Stimulated activated CD4-positive, alpha-beta T cell treated with anti-CD3 and anti-CD28 coated beads, Interleukin-12 subunit alpha, Interleukin-12 subunit beta, amount 100 ng/mL, for 48 hours (primary cell): Measurements from ENCODE around the gene LNX1.

Experiments used
- DNase-seq, 3 donors: peaks; one replicate each; pipeline ENCODE4 v3.0.0-alpha.2; 2020; ENCODE audit warnings: low read depth in 2 of 3, low spot score in 1 of 3

Gene LNX1

GRCh38 chr4:53574528-53574927 lies 16.8 kb downstream of the LNX1 start:
- DNase-seq = no peak

GRCh38 chr4:53573696-53574095 lies 17.6 kb downstream of the LNX1 start:
- no peak for DNase-seq

GRCh38 chr4:53572600-53572994 lies 18.7 kb downstream of the LNX1 start:
- DNase-seq = no peak

DNA sequence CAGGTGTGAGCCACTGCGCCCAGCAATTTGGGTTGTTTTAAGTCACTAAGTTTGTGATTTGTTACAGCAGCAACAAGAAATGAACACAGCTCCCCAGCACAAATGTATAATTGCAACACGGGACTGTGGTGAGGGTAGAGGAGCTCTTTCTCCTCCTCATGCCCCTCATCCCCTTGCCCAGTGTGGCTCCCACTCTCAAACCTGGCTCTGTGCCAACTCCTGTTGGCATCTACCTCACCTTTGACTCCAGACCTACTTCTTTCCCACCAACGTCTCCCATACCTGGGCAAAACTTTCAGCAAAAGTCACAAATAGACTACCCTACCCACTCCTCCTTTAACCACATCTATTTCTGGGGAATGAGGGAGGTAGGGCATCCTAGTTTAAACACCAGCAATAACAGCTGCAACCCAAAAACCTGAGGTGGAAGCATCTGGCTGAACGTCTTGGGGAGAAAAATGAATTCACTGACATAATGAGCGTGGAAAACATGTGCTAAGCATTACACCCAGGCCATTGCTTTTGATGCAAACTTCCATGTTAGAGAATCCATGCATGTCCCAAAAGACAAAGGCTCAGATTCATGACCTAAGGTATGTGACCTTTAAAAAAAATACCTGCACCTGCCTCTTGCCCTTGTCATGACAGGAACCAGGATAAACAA lies 19.2 kb downstream of the LNX1 start:
- DNase-seq = no peak

GRCh38 chr4:53563824-53564223 lies 27.5 kb downstream of the LNX1 start:
- peak; percentile 5 to 13 (median 7) for DNase-seq

GRCh38 chr4:53562409-53562808 lies 28.9 kb downstream of the LNX1 start:
- DNase-seq = no peak

GRCh38 chr4:53559021-53559620 lies 32.2 kb downstream of the LNX1 start:
- DNase-seq = no peak

DNA sequence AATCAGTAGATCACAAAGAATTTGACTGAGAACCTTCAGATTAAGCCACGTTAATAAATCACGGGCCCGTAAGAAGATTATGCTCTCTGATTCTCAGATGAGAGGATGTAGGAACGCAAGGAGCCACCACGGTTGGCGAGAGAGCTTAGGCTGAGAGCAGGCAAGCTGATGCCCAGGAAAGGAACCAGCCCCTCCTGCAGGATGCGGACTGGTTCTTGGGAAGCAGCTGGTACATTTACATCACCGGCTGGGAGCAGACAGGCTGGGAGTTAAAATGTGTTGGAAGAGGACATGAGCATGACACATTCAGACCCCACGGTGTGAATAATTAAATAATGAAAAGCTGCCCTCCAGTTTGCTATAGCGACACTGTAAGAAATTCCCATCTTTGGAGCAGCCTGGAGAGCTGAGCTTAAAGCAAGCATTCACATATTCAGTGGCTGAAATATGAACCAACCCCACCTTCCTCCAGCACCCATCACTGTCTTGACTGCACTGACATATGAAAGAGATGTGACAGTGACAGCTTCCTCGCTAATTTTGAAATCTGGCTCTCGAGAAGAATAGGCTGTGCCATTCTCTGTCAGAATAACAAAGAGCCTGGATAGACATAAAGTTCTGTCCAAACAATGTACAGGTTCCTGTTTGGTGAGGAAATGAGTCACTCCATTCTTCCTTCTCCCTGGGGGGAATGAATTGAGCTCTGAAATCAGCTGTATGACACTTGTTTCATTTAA lies 33.1 kb downstream of the LNX1 start:
- DNase-seq = no peak

- DNase-seq = no peak
Measured at GRCh38 chr4:53557669-53558064, 33.6 kb downstream of the LNX1 start.

DNA sequence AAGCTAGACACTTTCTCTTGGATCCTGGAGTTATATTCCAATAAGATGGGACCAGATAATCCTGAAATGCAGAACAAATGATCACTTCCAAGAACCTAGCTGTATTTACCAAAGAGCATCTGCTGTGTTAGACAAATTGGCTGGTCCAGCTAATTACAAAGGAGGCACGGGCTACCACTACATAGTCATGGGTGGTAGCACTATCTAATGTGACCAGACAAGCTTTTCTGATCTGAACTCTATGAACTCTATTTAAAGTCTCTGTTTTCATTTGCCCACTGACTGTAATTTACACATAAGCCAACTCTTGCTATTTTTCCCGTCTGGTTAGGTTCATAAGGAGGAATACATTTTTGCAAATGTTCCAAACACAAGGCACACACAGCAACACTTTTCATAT lies 34.6 kb downstream of the LNX1 start:
- DNase-seq = no peak

DNA sequence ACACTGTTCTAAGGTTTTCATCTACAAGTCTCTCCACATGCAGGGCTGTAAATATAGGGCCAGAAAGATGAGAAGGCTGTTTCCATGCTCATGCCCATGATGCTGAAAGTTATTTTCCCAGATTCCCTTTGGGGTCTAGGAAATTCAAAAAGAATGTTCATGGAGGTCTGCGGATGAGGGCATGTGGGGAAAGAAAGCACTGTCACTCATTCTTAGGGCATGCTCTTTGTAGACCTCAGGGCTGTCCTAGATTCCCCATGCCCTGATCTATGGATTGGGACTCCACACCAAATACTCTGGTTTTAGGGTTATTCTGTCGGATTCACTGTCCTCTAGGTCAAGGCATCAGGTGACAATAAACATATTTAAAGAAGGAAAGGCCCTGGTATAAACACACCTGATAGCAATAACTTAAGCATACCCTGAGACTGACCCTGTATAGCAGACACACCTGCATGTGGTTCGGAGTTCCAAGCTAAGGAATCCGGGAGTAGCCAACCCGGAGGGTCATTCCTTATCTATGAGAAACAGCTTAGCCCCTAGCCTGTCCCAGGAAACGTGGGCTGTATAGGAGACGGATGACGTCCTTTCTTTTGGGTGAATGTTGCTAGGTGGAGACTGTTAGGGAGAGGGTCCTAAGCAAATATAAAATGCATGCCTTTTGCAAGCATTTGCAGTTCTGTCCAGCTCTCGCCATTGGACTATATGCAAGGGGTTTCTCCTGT lies 37.6 kb downstream of the LNX1 start:
- DNase-seq = no peak

- no peak for DNase-seq
Measured at GRCh38 chr4:53552711-53553110, 38.6 kb downstream of the LNX1 start.

GRCh38 chr4:53551958-53552357 lies 39.3 kb downstream of the LNX1 start:
- DNase-seq = no peak

GRCh38 chr4:53551281-53551864 lies 39.9 kb downstream of the LNX1 start:
- DNase-seq = no peak

- DNase-seq = no peak
Measured at GRCh38 chr4:53548662-53549061, 42.6 kb downstream of the LNX1 start.

- DNase-seq = no peak
Measured at GRCh38 chr4:53547983-53548382, 43.3 kb downstream of the LNX1 start.

GRCh38 chr4:53545942-53546581 lies 45.2 kb downstream of the LNX1 start:
- no peak for DNase-seq

DNA sequence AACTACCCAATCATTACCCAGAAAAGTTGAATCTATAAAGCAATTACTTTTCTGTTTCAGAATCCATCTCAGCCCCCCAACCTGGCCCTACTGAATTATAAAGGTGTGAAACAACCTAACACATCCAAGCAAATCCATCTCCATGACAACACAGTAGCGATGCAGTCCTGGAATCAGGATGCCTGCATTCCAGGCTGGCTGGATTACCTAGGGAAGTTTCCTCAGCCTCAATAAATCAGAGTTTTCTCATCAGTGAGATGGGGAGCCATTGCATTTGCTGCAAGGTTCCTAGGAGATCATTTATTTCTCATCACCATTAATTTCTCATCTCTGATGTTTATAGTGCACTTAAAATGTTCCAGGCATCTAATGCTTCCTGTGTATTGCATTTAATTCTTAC lies 46.0 kb downstream of the LNX1 start:
- no peak for DNase-seq

- no peak for DNase-seq
Measured at GRCh38 chr4:53543561-53543960, 47.7 kb downstream of the LNX1 start.

- DNase-seq = no peak
Measured at GRCh38 chr4:53541577-53542206, 49.6 kb downstream of the LNX1 start.

GRCh38 chr4:53538756-53539155 lies 52.5 kb downstream of the LNX1 start:
- no peak for DNase-seq
